Smooth muscle cell of trachea (primary cell): Measurements from ENCODE around the gene HFM1. TPM values are rescaled to one million over a fixed set of nuclear protein-coding genes. Genes with fewer than 3 reads are reported as not detected.

Experiments
- total RNA-seq: library from RNA; depleted of rRNA; stranded (reverse); fragments of >200 nt; gene quantifications from 2 replicates; pipeline ENCODE4 v1.2.1, GENCODE V29; 2014

HFM1 gene
- total RNA-seq, result 0.17 and 0.73 TPM in 2 replicates

GRCh38 chr1:91404151-91405012 is at the start of gene HFM1:
HFM1 (minus strand) TSS chr1:91404837; CDS start chr1:91401082, 3,755 bp downstream.

Other genes starting within 250 kb of the HFM1 start
- 2.2 and 7.3 TPM in 2 replicates for gene CDC7, start 96.0 kb upstream of the HFM1 start, total RNA-seq